H9 (cell line): Measurements from ENCODE around the gene LRWD1. TPM values are rescaled to one million over a fixed set of nuclear protein-coding genes. Genes with fewer than 3 reads are reported as not detected.

Source experiments
- DNase-seq: peaks from one replicate; pipeline ENCODE4 v3.0.0-alpha.2; 2017
- H2AFZ ChIP-seq: one replicate; pipeline ENCODE4 v1.6.1; 2013; ENCODE audit warnings: mild to moderate bottlenecking, low read length, control low read depth, moderate library complexity
- H2AK5ac ChIP-seq: 2 replicates; pipeline ENCODE4 v1.6.1; 2013; ENCODE audit warnings: low read length, control low read depth, mixed read lengths; ENCODE audit not compliant: insufficient read length
- H2BK120ac ChIP-seq: one replicate; pipeline ENCODE4 v1.6.1; 2013; ENCODE audit warnings: low read depth, mild to moderate bottlenecking, low read length, control low read depth, inconsistent platforms; ENCODE audit not compliant: poor library complexity, severe bottlenecking
- H2BK12ac ChIP-seq: 2 replicates; pipeline ENCODE4 v1.6.1; 2013; ENCODE audit warnings: low read length, control low read depth, mixed read lengths, low read depth; ENCODE audit not compliant: insufficient read length
- H2BK15ac ChIP-seq: 2 replicates; pipeline ENCODE4 v1.6.1; 2013; ENCODE audit warnings: low read depth, low read length, control low read depth
- H2BK20ac ChIP-seq: one replicate; pipeline ENCODE4 v1.6.1; 2013; ENCODE audit warnings: low read depth, mild to moderate bottlenecking, low read length, control low read depth, inconsistent platforms; ENCODE audit not compliant: poor library complexity, severe bottlenecking
- H2BK5ac ChIP-seq: 2 replicates; pipeline ENCODE4 v1.6.1; 2013; ENCODE audit warnings: low read length, control low read depth, mixed read lengths; ENCODE audit not compliant: insufficient read length
- H3K14ac ChIP-seq: 2 replicates; pipeline ENCODE4 v1.6.1; 2013; ENCODE audit warnings: low read length, control low read depth; ENCODE audit not compliant: insufficient read depth
- H3K18ac ChIP-seq: 2 replicates; pipeline ENCODE4 v1.6.1; 2013; ENCODE audit warnings: low read depth, mild to moderate bottlenecking, mixed read lengths, low read length, control low read depth; ENCODE audit not compliant: insufficient read length
- H3K23ac ChIP-seq: 2 replicates; pipeline ENCODE4 v1.6.1; 2013; ENCODE audit warnings: low read length, control low read depth, mixed read lengths, low read depth; ENCODE audit not compliant: insufficient read length
- H3K23me2 ChIP-seq: 2 replicates; pipeline ENCODE4 v1.6.1; 2013; ENCODE audit warnings: low read depth, mild to moderate bottlenecking, mixed read lengths, low read length, control low read depth; ENCODE audit not compliant: insufficient read length, poor library complexity, severe bottlenecking
- H3K27ac ChIP-seq: 2 replicates; pipeline ENCODE4 v1.5.1; 2013; ENCODE audit warnings: low read length, control low read depth, mixed read lengths, low read depth; ENCODE audit not compliant: insufficient read length
- H3K27me3 ChIP-seq: 2 replicates; pipeline ENCODE4 v1.6.1; 2013; ENCODE audit warnings: low read length, control low read depth, inconsistent platforms; ENCODE audit not compliant: insufficient read depth
- H3K4ac ChIP-seq: 2 replicates; pipeline ENCODE4 v1.6.1; 2013; ENCODE audit warnings: low read depth, mild to moderate bottlenecking, control low read depth, inconsistent platforms, low read length, moderate library complexity
- H3K4me1 ChIP-seq: 2 replicates; pipeline ENCODE4 v1.6.1; 2013; ENCODE audit warnings: low read length, control low read depth, inconsistent platforms; ENCODE audit not compliant: insufficient read depth
- H3K4me2 ChIP-seq: 2 replicates; pipeline ENCODE4 v1.6.1; 2013; ENCODE audit warnings: low read length, control low read depth, mixed read lengths; ENCODE audit not compliant: insufficient read length, insufficient read depth
- H3K56ac ChIP-seq: 2 replicates; pipeline ENCODE4 v1.6.1; 2013; ENCODE audit warnings: low read depth, mild to moderate bottlenecking, mixed read lengths, low read length, control low read depth; ENCODE audit not compliant: insufficient read length
- H3K79me1 ChIP-seq: 2 replicates; pipeline ENCODE4 v1.6.1; 2013; ENCODE audit warnings: low read depth, mild to moderate bottlenecking, moderate library complexity, low read length, control low read depth, inconsistent platforms; ENCODE audit not compliant: insufficient read depth, poor library complexity, severe bottlenecking
- H3K79me2 ChIP-seq: 2 replicates; pipeline ENCODE4 v1.6.1; 2013; ENCODE audit warnings: low read length, control low read depth, inconsistent platforms; ENCODE audit not compliant: insufficient read depth
- H3K9ac ChIP-seq: 2 replicates; pipeline ENCODE4 v1.6.1; 2013; ENCODE audit warnings: low read length, control low read depth, mixed read lengths; ENCODE audit not compliant: insufficient read length; ENCODE audit errors: extremely low read depth
- H3K9me3 ChIP-seq: one replicate; pipeline ENCODE4 v1.6.1; 2013; ENCODE audit warnings: low read depth, low read length, inconsistent platforms; ENCODE audit not compliant: control insufficient read depth
- H3T11ph ChIP-seq: one replicate; pipeline ENCODE4 v1.6.1; 2013; ENCODE audit warnings: mild to moderate bottlenecking, low read length, control low read depth, inconsistent platforms
- H4K20me1 ChIP-seq: one replicate; pipeline ENCODE4 v1.6.1; 2013; ENCODE audit not compliant: control insufficient read depth, insufficient read length, insufficient read depth
- H4K5ac ChIP-seq: 2 replicates; pipeline ENCODE4 v1.6.1; 2013; ENCODE audit warnings: low read depth, mild to moderate bottlenecking, mixed read lengths, low read length, control low read depth; ENCODE audit not compliant: insufficient read length
- H4K8ac ChIP-seq: replicated peaks from 2 replicates; pipeline ENCODE4 v1.6.1; 2013; ENCODE audit warnings: low read length, control low read depth, mixed read lengths, low read depth; ENCODE audit not compliant: insufficient read length
- H4K91ac ChIP-seq: 2 replicates; pipeline ENCODE4 v1.6.1; 2013; ENCODE audit warnings: low read depth, mild to moderate bottlenecking, moderate library complexity, mixed read lengths, low read length, control low read depth; ENCODE audit not compliant: insufficient read length
- H3K27ac Mint-ChIP-seq, 3 experiments: 2 replicates in 2 of 3; 3 replicates in 1 of 3; pipeline ENCODE4 v1.8.0; 2020 to 2021; ENCODE audit warnings: mixed read lengths in 3 of 3, mild to moderate bottlenecking in 1 of 3, moderate library complexity in 1 of 3
- H3K27me3 Mint-ChIP-seq: 2 replicates; pipeline ENCODE4 v1.8.0; 2021; ENCODE audit warnings: low read depth, mild to moderate bottlenecking, moderate library complexity, mixed read lengths
- H3K36me3 Mint-ChIP-seq, 3 experiments: 2 replicates in 2 of 3; 3 replicates in 1 of 3; pipeline ENCODE4 v1.8.0; 2020 to 2021; ENCODE audit warnings: low read depth in 3 of 3, mixed read lengths in 3 of 3; ENCODE audit not compliant: insufficient read depth in 1 of 3
- H3K4me1 Mint-ChIP-seq, 2 experiments: 2 replicates each; pipeline ENCODE4 v1.8.0; 2020; ENCODE audit warnings: mixed read lengths in 2 of 2
- H3K4me3 Mint-ChIP-seq, 2 experiments: 2 replicates in 1 of 2; 3 replicates in 1 of 2; pipeline ENCODE4 v1.8.0; 2020 to 2021; ENCODE audit warnings: mild to moderate bottlenecking in 2 of 2, mixed read lengths in 2 of 2, moderate library complexity in 1 of 2
- H3K9me3 Mint-ChIP-seq, 2 experiments: 2 replicates in 1 of 2; 3 replicates in 1 of 2; pipeline ENCODE4 v1.8.0; 2020; ENCODE audit warnings: mild to moderate bottlenecking in 2 of 2, mixed read lengths in 2 of 2, moderate library complexity in 1 of 2
- WGBS: extraction: QIAGEN DNeasy Blood & Tissue Kit; methylation state at CpG from one replicate; pipeline ENCODE4 v1.1.7; 2013; ENCODE audit warnings: missing lambda C conversion rate, low lambda C conversion rate, mixed read lengths; ENCODE audit not compliant: insufficient read length; ENCODE audit errors: extremely low coverage; 5-methylcytosine and 5-hydroxymethylcytosine counted together
- total RNA-seq: library from RNA; stranded (reverse); gene quantifications from 2 replicates; pipeline ENCODE4 v1.2.1, GENCODE V29; 2021
- TF ChIP-seq, protein P1 (sequence below): fragments of 200-600 bp; sonication (generic); conservative IDR thresholded peaks from 3 replicates; pipeline ENCODE4 v1.8.0; 2021; ENCODE audit warnings: antibody characterized with exemption, mild to moderate bottlenecking

The LRWD1 gene
- total RNA-seq, 1 experiment from 2014 or later: 35.1 TPM

DNA sequence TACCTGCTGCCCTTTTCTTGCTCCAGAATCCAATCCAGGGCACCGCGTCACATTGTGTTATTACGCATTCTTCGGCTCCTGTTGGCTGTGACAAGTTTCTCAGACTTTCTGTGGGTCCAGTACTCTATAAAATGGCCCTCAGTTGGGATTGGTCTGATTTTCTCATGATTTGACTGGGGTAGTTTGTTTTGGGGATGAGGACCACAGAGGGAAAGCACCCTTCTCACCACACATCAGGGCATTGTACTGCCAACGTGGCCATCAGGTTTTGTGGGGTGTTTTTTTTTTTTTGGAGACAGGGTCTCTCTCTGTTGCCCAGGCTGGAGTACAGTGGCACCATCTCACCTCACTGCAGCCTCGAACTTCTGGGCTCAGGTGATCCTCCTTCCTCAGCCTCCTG is 48.4 kb upstream of the LRWD1 start:
- no peak overlapping the region for H2BK12ac ChIP-seq
- peaks cover 3 to 5% of the 10 kb centered on the region in 2 experiments; a peak in 3 of 4 replicates for H3K4me1 Mint-ChIP-seq
- H3K36me3 Mint-ChIP-seq: peaks cover 15 to 77% (median 67%) of the 10 kb centered on the region in 3 experiments; a peak in 6 of 7 replicates

More for the DNA sequence above, 48.4 kb upstream of the LRWD1 start:
- no peaks in the 10 kb centered on the region for H3K4me1 ChIP-seq
- Mint-ChIP-seq H3K27ac (peak overlapping the region in 1 of 3 experiments; percentile 25; a peak in 1 of 7 replicates), H3K27me3 (no peaks in the 10 kb centered on the region), H3K4me3 (no peak overlapping the region), H3K9me3 (no peaks in the 10 kb centered on the region)
- H2AK5ac ChIP-seq: no peak overlapping the region
- H3K56ac ChIP-seq: no peak overlapping the region
- H3K79me1 ChIP-seq: no peaks in the 10 kb centered on the region
- no peak overlapping the region for H4K5ac ChIP-seq
- no peak overlapping the region for H2BK5ac ChIP-seq
- no peak overlapping the region for H3K18ac ChIP-seq
- H3K9ac ChIP-seq: no peak overlapping the region
- TF ChIP-seq, protein P1, sequence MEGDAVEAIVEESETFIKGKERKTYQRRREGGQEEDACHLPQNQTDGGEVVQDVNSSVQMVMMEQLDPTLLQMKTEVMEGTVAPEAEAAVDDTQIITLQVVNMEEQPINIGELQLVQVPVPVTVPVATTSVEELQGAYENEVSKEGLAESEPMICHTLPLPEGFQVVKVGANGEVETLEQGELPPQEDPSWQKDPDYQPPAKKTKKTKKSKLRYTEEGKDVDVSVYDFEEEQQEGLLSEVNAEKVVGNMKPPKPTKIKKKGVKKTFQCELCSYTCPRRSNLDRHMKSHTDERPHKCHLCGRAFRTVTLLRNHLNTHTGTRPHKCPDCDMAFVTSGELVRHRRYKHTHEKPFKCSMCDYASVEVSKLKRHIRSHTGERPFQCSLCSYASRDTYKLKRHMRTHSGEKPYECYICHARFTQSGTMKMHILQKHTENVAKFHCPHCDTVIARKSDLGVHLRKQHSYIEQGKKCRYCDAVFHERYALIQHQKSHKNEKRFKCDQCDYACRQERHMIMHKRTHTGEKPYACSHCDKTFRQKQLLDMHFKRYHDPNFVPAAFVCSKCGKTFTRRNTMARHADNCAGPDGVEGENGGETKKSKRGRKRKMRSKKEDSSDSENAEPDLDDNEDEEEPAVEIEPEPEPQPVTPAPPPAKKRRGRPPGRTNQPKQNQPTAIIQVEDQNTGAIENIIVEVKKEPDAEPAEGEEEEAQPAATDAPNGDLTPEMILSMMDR: no peak
- no peaks in the 10 kb centered on the region for H3K23me2 ChIP-seq
- H3K27ac ChIP-seq: no peak overlapping the region
- no peak overlapping the region for H4K8ac ChIP-seq
- H3K27me3 ChIP-seq: no peaks in the 10 kb centered on the region
- H3K14ac ChIP-seq: no peak overlapping the region
- no peak overlapping the region for H3K4me2 ChIP-seq
- no peak overlapping the region for H2BK120ac ChIP-seq
- no peak overlapping the region for H3K4ac ChIP-seq
- no peak overlapping the region for H3K23ac ChIP-seq
- no peak overlapping the region for H2BK20ac ChIP-seq
- no peak overlapping the region for H4K91ac ChIP-seq
- no peak overlapping the region for H2AFZ ChIP-seq
- H4K20me1 ChIP-seq: no peaks in the 10 kb centered on the region
- no CpG with 5 or more reads among the region's 6 CpGs for WGBS
- no peak for DNase-seq
- no peaks in the 10 kb centered on the region for H3K79me2 ChIP-seq
- no peak overlapping the region for H3T11ph ChIP-seq
- no peaks in the 10 kb centered on the region for H3K9me3 ChIP-seq
- no peak overlapping the region for H2BK15ac ChIP-seq
